Chondrocyte (in vitro differentiated cells): ENCODE data around the gene TYW1B. TPM values are rescaled to one million over a fixed set of nuclear protein-coding genes. Genes with fewer than 3 reads are reported as not detected.
"Not testable (repeated sequence)": the region's sequence is repeated elsewhere in the genome, so short reads cannot be mapped to it uniquely, and the experiment has no call there.

Source experiments
- DNase-seq: peaks from one replicate; pipeline ENCODE4 v3.0.0; 2021; ENCODE audit warnings: mixed read lengths, low spot score
- H3K27ac Mint-ChIP-seq: one replicate; pipeline ENCODE4 v1.8.0; 2021; ENCODE audit warnings: mild to moderate bottlenecking, moderate library complexity, mixed read lengths; ENCODE audit not compliant: unreplicated experiment
- H3K27me3 Mint-ChIP-seq: 2 replicates; pipeline ENCODE4 v1.8.0; 2021; ENCODE audit warnings: low read depth, mixed read lengths
- H3K36me3 Mint-ChIP-seq: 2 replicates; pipeline ENCODE4 v1.8.0; 2021; ENCODE audit warnings: low read depth, mixed read lengths
- H3K4me1 Mint-ChIP-seq: 2 replicates; pipeline ENCODE4 v1.8.0; 2021; ENCODE audit warnings: low read depth, mild to moderate bottlenecking, mixed read lengths
- H3K4me3 Mint-ChIP-seq: one replicate; pipeline ENCODE4 v1.8.0; 2021; ENCODE audit warnings: mild to moderate bottlenecking, moderate library complexity, mixed read lengths; ENCODE audit not compliant: unreplicated experiment
- H3K9me3 Mint-ChIP-seq: 2 replicates; pipeline ENCODE4 v1.8.0; 2021; ENCODE audit warnings: low read depth, mixed read lengths
- microRNA-seq: library from miRNA; unstranded; fragments of <30 nt; microRNA quantifications from one replicate; pipeline ENCODE4 v1.2.0, GENCODE V29; 2020; ENCODE audit warnings: borderline number of aligned reads
- total RNA-seq: library from RNA; stranded (reverse); gene quantifications from 3 replicates; pipeline ENCODE4 v1.2.1, GENCODE V29; 2021
- TF ChIP-seq, protein P1 (sequence below): fragments of 200-600 bp; sonication (generic); IDR thresholded peaks from 2 replicates; pipeline ENCODE4 v1.5.0; 2021; ENCODE audit warnings: antibody characterized with exemption, mild to moderate bottlenecking, moderate library complexity

TYW1B gene
- total RNA-seq, 1 donor from 2014 or later, result 1.2 TPM

DNA sequence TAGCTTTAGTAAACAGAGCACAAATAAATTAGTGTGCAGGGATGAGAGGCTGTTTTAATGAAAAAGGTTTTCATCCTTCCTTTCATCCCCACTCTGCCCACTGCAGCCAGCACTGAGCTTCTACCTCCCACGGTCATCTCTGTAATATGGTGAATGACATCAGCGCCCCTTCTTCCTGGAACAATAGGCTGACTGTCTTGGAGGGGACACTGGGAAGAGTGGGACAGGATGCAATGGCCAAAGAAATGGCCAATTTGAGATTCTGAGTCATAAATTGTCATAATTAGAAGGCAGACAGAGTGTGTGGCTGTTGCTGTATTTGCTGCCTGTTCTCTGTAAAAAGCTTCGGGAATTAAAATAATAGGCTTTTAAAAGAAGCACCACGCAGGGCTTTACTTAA lies 289.1 kb downstream of the TYW1B start:
- no peak for DNase-seq
- Mint-ChIP-seq H3K27me3 (no peaks in the 10 kb centered on the region), H3K36me3 (no peaks in the 10 kb centered on the region), H3K27ac (no peak overlapping the region), H3K9me3 (no peaks in the 10 kb centered on the region), H3K4me3 (no peak overlapping the region), H3K4me1 (peaks cover 16% of the 10 kb centered on the region)
- TF ChIP-seq, protein P1, sequence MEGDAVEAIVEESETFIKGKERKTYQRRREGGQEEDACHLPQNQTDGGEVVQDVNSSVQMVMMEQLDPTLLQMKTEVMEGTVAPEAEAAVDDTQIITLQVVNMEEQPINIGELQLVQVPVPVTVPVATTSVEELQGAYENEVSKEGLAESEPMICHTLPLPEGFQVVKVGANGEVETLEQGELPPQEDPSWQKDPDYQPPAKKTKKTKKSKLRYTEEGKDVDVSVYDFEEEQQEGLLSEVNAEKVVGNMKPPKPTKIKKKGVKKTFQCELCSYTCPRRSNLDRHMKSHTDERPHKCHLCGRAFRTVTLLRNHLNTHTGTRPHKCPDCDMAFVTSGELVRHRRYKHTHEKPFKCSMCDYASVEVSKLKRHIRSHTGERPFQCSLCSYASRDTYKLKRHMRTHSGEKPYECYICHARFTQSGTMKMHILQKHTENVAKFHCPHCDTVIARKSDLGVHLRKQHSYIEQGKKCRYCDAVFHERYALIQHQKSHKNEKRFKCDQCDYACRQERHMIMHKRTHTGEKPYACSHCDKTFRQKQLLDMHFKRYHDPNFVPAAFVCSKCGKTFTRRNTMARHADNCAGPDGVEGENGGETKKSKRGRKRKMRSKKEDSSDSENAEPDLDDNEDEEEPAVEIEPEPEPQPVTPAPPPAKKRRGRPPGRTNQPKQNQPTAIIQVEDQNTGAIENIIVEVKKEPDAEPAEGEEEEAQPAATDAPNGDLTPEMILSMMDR, result no peak

DNA sequence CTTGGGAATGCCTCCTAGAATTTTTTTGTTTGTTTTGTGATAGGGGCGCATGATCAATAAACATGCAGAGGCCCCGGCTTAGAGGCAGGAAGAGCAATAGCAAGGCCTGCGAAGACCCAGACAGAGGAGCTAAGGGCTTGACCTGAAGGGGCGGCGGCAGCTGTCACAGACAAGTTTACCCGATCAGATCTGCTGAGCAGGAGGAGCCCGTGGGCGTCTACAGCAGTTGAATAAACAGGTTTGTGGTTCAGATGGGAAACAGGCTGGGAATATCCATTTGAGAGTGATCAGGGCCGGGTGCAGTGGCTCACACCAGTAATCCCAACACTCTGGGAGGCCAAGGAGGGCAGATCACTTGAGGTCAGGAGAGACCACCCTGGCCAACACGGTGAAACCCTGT lies 289.9 kb downstream of the TYW1B start:
- H3K36me3 Mint-ChIP-seq, result no peaks in the 10 kb centered on the region
- no peak for DNase-seq
- no peak overlapping the region for H3K4me3 Mint-ChIP-seq
- TF ChIP-seq, protein P1, result no peak
- H3K4me1 Mint-ChIP-seq, result peaks cover 16% of the 10 kb centered on the region
- H3K27me3 Mint-ChIP-seq, result no peaks in the 10 kb centered on the region
- no peak overlapping the region for H3K27ac Mint-ChIP-seq
- no peaks in the 10 kb centered on the region for H3K9me3 Mint-ChIP-seq

DNA sequence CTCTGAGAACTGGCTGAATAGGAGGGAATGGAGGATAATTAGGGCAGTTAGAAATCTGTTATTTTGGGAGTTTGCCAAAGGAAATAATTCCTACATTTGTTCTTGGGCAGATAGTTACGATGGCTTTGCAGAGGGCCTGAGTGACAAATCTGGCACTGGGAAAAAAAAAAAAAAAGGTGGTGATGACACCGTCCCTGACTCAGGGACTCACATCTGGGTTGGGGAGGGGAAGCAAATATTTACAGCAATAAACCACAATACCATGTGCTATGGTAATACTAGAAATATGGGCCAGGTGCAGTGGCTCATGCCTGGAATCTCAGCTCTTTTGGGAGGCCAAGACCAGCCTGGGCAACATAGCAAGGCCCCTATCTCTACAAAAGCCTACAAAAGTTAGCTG lies 292.0 kb downstream of the TYW1B start:
- not testable (repeated sequence) for H3K9me3 Mint-ChIP-seq, H3K36me3 Mint-ChIP-seq, H3K4me3 Mint-ChIP-seq, DNase-seq, H3K27me3 Mint-ChIP-seq
- Mint-ChIP-seq H3K27ac (peak overlapping the region; percentile 29), H3K4me1 (peaks cover 16% of the 10 kb centered on the region)

DNA sequence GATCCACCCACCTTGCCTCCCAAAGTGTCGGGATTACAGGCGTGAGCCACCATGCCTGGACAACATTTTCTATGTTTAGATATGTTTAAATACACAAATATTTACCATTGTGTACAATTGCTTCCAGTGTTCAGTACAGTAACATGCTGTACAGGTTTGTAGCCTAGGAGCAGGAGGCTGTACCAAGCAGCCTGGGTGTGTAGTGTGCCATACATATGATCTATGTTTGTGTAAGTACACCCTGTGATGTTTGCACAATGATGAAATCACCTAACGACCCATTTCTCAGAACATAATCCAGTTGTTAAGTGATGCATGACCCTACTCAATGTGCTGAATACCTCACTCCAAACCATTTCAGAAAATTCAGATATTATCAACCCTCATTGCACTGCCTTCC lies 297.0 kb downstream of the TYW1B start:
- not testable (repeated sequence) for H3K36me3 Mint-ChIP-seq, H3K4me1 Mint-ChIP-seq, H3K27me3 Mint-ChIP-seq, DNase-seq, H3K4me3 Mint-ChIP-seq, H3K9me3 Mint-ChIP-seq, H3K27ac Mint-ChIP-seq

Small RNAs within 50 kb of the gene (microRNA-seq; reads per million reads assigned to microRNA genes)
- gene MIR4650-2, result not detected

Other genes with a start within 250 kb of the TYW1B start
- gene POM121, start 96.9 kb upstream of the TYW1B start, total RNA-seq, result 30.7 to 36.1 TPM (median 34.0 TPM) in 3 replicates
- 0.49 to 0.75 TPM (median 0.60 TPM) in 3 replicates for gene TRIM74, start 141.3 kb upstream of the TYW1B start, total RNA-seq
- gene SPDYE8, start 201.6 kb upstream of the TYW1B start, total RNA-seq, result not detected in 3 replicates
- gene SPDYE11, start 229.7 kb upstream of the TYW1B start, total RNA-seq, result not detected in 3 replicates